SK-N-SH (cell line): ENCODE results near the gene BIRC7.

Source experiments
- MXI1 ChIP-seq: IDR thresholded peaks from 2 replicates; pipeline ENCODE4 v1.6.1; 2012; ENCODE audit warnings: mild to moderate bottlenecking, low read depth, low read length, improper control_type of control experiment
- TCF12 ChIP-seq: IDR thresholded peaks from 2 replicates; pipeline ENCODE4 v1.4.0; 2012
- TF ChIP-seq, protein P1 (sequence below): fragments of 200-600 bp; sonication (generic); IDR thresholded peaks from 2 replicates; pipeline ENCODE4 v1.6.1; 2017; ENCODE audit warnings: antibody characterized with exemption, mild to moderate bottlenecking, moderate library complexity

DNA sequence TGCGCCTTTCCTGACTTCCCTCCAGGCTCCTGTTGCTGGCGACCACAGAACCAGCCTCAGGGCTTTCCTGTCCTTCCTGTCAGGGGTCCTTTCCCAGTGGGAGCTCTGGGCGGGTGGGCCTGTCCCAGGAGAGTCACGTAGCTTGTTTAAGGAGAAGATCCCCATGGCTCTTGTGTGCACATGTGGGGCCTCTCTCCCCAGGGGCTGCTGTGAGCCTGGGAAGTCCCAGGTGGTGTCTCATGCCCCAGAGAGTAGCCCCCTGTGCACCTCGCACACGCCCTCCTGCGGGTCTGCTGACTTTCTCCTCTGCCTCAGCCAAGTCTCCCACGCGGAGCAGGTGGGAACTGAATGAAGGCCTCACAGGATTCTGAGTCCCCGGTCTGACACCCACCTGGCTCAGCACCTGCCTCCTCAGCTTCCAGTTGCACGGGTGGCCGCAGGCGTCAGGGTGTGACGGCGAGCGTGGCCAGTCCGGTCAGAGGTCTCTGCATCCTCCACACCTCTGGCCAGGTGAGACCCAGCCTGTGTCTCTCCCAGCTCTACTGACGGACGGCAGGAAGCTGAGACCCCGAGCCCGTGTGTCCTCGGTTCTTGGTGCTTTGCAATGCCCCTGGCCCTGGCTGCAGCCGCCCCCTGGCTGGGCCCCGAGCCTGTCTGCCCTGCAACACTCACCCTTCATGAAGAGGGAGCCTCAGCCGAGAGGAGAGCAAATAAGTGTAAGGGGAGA is 24.2 kb downstream of the BIRC7 start:
- TF ChIP-seq, protein P1, sequence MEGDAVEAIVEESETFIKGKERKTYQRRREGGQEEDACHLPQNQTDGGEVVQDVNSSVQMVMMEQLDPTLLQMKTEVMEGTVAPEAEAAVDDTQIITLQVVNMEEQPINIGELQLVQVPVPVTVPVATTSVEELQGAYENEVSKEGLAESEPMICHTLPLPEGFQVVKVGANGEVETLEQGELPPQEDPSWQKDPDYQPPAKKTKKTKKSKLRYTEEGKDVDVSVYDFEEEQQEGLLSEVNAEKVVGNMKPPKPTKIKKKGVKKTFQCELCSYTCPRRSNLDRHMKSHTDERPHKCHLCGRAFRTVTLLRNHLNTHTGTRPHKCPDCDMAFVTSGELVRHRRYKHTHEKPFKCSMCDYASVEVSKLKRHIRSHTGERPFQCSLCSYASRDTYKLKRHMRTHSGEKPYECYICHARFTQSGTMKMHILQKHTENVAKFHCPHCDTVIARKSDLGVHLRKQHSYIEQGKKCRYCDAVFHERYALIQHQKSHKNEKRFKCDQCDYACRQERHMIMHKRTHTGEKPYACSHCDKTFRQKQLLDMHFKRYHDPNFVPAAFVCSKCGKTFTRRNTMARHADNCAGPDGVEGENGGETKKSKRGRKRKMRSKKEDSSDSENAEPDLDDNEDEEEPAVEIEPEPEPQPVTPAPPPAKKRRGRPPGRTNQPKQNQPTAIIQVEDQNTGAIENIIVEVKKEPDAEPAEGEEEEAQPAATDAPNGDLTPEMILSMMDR = no peak
- TF ChIP-seq TCF12 = no peak
- no peak for TF ChIP-seq MXI1
